WERI-Rb-1 (cell line): Measurements from ENCODE around the gene HMGXB4.
"Not testable (repeated sequence)": the region's sequence is repeated elsewhere in the genome, so short reads cannot be mapped to it uniquely, and the experiment has no call there.

Experiments
- DNase-seq: peaks from one replicate; pipeline ENCODE4 v3.0.0-alpha.2; 2020
- H3K27ac ChIP-seq: fragments of 250-450 bp; sonication (Bioruptor Pico); 2 replicates; pipeline ENCODE4 v1.5.1; 2020; ENCODE audit warnings: mild to moderate bottlenecking, moderate library complexity
- H3K27me3 ChIP-seq: fragments of 250-450 bp; sonication (Bioruptor Pico); 2 replicates; pipeline ENCODE4 v1.5.1; 2021; ENCODE audit warnings: mild to moderate bottlenecking, low read depth, moderate library complexity; ENCODE audit not compliant: insufficient read depth, severe bottlenecking
- H3K36me3 ChIP-seq: fragments of 250-450 bp; sonication (Bioruptor Pico); 2 replicates; pipeline ENCODE4 v1.5.1; 2020; ENCODE audit warnings: mild to moderate bottlenecking, moderate library complexity
- H3K4me3 ChIP-seq: 2 replicates; pipeline ENCODE4 v1.5.1; 2011; ENCODE audit warnings: low read depth, mild to moderate bottlenecking, control low read depth, low read length
- H3K9me3 ChIP-seq: fragments of 250-450 bp; sonication (Bioruptor Pico); 2 replicates; pipeline ENCODE4 v1.5.1; 2021; ENCODE audit warnings: mild to moderate bottlenecking, moderate library complexity; ENCODE audit not compliant: severe bottlenecking
- CTCF ChIP-seq: IDR thresholded peaks from 2 replicates; pipeline ENCODE4 v1.5.1; 2011; ENCODE audit warnings: low read depth, mild to moderate bottlenecking, control low read depth, inconsistent platforms, low read length

The HMGXB4 gene

DNA sequence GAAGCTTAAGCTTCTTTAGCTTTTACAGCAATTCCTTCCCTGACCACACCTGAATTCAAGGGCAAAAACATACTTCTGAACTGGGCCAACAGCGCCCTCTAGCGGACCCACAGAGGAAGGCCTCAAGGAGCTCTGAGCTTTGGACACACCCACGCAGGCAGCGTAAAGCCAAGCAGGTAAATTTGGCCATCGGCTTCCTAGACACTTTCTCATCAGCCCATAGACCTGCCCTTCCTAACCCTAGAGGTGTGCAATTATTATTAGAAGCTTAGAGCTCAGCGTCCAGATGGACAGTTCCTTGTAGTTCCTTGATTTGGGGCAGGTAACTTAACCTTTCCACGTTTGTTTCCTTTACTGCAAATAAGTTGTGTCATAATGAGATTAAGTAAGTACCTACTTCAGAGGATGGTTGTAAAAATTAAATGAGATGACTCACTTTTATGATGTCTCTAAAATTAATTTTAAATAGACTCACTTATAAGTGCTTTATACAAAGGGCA, 25.7 kb upstream of the HMGXB4 start:
- H3K27ac ChIP-seq = no peak overlapping the region
- H3K36me3 ChIP-seq = no peaks in the 10 kb centered on the region
- peak overlapping the region; percentile 50 for H3K4me3 ChIP-seq
- peak; percentile 80 for DNase-seq
- H3K27me3 ChIP-seq = no peaks in the 10 kb centered on the region
- H3K9me3 ChIP-seq = peaks cover 3% of the 10 kb centered on the region
- TF ChIP-seq CTCF = peak; percentile 86

GRCh38 chr22:35238749-35239148, 18.5 kb upstream of the HMGXB4 start:
- not testable (repeated sequence) for H3K27ac ChIP-seq, H3K27me3 ChIP-seq, DNase-seq, H3K4me3 ChIP-seq, H3K36me3 ChIP-seq
- peaks cover 11% of the 10 kb centered on the region for H3K9me3 ChIP-seq

- not testable (repeated sequence) for H3K27me3 ChIP-seq, H3K36me3 ChIP-seq, DNase-seq, H3K4me3 ChIP-seq, H3K27ac ChIP-seq, H3K9me3 ChIP-seq
Observed at GRCh38 chr22:35244507-35244906, 12.8 kb upstream of the HMGXB4 start.

DNA sequence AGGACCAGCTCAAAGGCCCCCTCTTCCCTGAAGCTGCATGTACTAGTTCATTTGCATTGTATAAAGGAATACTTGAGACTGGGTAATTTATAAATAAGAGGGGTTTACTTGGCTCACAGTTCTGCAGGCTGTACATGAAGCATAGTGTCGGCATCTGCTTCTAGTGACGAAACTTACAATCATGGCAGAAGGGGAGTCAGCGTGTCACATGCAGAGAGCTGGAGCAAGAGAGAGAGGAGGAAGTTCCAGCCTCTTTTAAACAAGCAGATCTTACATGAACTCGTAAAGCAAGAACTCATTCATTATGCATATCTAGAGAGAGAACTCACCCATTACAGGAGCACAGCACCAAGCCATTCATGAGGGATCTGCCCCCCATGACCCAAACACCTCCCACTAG, 7.1 kb upstream of the HMGXB4 start:
- no peaks in the 10 kb centered on the region for H3K9me3 ChIP-seq
- H3K4me3 ChIP-seq = no peak overlapping the region
- H3K27me3 ChIP-seq = no peaks in the 10 kb centered on the region
- H3K36me3 ChIP-seq = no peaks in the 10 kb centered on the region
- TF ChIP-seq CTCF = no peak
- no peak for DNase-seq
- no peak overlapping the region for H3K27ac ChIP-seq

- Histone ChIP-seq H3K27ac (no peak overlapping the region), H3K36me3 (no peaks in the 10 kb centered on the region), H3K27me3 (no peaks in the 10 kb centered on the region), H3K4me3 (no peak overlapping the region), H3K9me3 (peaks cover 2% of the 10 kb centered on the region)
- no peak for DNase-seq
- TF ChIP-seq CTCF = no peak
Observed at GRCh38 chr22:35253946-35254345, 3.3 kb upstream of the HMGXB4 start.

DNA sequence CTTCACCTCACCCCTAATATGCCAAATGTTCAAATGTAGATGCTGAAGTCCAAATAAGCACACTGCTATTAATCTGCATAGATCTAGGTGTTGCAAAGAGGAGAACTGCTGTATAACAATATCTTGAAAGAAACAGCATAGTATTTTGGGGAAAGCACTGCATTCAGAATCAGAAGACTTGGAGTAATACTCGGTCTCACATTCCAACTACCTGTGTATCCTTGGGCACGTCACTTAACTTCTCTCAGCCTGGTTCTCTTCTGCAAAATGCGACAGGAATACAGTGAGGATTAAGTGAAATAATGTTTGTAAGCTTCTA, 332 bp upstream of the HMGXB4 start:
- Histone ChIP-seq H3K9me3 (peaks cover 2% of the 10 kb centered on the region), H3K4me3 (peak overlapping the region; percentile 91), H3K27me3 (no peaks in the 10 kb centered on the region), H3K36me3 (no peaks in the 10 kb centered on the region; the same call in 1 of the 2 replicates), H3K27ac (peak overlapping the region; percentile 98)
- TF ChIP-seq CTCF = no peak
- DNase-seq = no peak

DNA sequence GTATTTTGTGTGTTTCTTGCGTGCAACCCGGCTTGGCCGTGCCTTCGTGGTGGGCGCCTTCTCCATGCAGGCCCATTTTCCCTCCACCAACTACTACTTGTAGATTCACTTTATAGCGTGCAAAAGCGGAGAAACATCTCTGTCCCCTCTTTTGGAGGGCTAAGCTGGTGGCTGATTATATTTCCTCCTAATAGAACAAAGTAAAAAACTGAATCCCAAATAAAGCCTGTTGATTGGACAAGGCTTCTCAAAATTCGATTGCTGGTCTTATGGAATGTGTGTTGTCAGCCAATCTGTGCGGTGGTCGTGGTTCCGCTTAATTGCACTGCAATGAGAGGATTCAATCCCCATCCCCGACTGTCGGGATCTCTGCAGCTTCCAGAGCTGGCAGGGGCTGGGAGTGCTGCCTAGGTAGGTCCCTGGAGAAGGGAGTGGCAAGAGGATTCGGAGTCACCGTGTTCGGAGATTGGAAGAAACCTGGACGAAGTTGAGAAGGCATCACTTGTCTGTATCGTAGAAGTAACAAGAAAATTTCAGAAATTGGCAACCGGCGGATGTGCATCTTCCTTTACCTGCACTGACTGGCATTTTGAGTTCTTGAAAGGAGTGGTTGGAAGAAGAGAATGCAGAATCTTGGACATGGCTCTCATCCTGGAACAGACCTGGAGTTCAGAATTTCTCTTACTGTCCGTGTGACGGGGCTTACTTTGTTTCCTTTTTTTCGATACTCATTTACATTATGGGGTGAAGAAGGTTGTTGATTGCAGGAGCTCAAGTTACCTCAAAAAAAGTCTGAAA, 1.1 kb downstream of the HMGXB4 start:
- Histone ChIP-seq H3K27me3 (no peaks in the 10 kb centered on the region), H3K36me3 (peaks cover 11% of the 10 kb centered on the region), H3K4me3 (peak overlapping the region; percentile 91), H3K9me3 (peaks cover 2% of the 10 kb centered on the region), H3K27ac (peak overlapping the region; percentile 98)
- DNase-seq = no peak
- TF ChIP-seq CTCF = no peak
